IPS-18c (cell line): ENCODE results near the gene GJB3.
"Not testable (repeated sequence)": the region's sequence is repeated elsewhere in the genome, so short reads cannot be mapped to it uniquely, and the experiment has no call there.

Source experiments
- H3K4me3 ChIP-seq: 2 replicates; pipeline ENCODE4 v1.7.0; 2013; ENCODE audit warnings: low read depth, mild to moderate bottlenecking, low read length, moderate library complexity; ENCODE audit not compliant: insufficient read depth
- H3K9me3 ChIP-seq: one replicate; pipeline ENCODE4 v1.6.1; 2013; ENCODE audit warnings: mild to moderate bottlenecking, low read length, moderate library complexity; ENCODE audit not compliant: control insufficient read depth, insufficient read depth

GJB3 gene

GRCh38 chr1:34755961-34756360 lies 25.1 kb upstream of the GJB3 start:
- no peak overlapping the region for H3K4me3 ChIP-seq
- no peaks in the 10 kb centered on the region for H3K9me3 ChIP-seq

GRCh38 chr1:34757386-34757785 lies 23.6 kb upstream of the GJB3 start:
- no peaks in the 10 kb centered on the region for H3K9me3 ChIP-seq
- H3K4me3 ChIP-seq = no peak overlapping the region

GRCh38 chr1:34758751-34759150 lies 22.3 kb upstream of the GJB3 start:
- H3K9me3 ChIP-seq = no peaks in the 10 kb centered on the region
- no peak overlapping the region for H3K4me3 ChIP-seq

GRCh38 chr1:34759503-34760357 lies 21.3 kb upstream of the GJB3 start, which contains the start of gene GJB4:
TSS of gene GJB4 (plus strand) at chr1:34759740. CDS start at chr1:34761255, 1,515 bp downstream.
- Histone ChIP-seq H3K9me3 (no peaks in the 10 kb centered on the region), H3K4me3 (no peak within 1 kb of the TSS)

GRCh38 chr1:34761176-34761761 lies 19.7 kb upstream of the GJB3 start:
- Histone ChIP-seq H3K9me3 (no peaks in the 10 kb centered on the region), H3K4me3 (no peak overlapping the region)

- Histone ChIP-seq H3K9me3 (no peaks in the 10 kb centered on the region), H3K4me3 (no peak overlapping the region)
Observed at GRCh38 chr1:34761776-34762307, 19.2 kb upstream of the GJB3 start.

- H3K4me3 ChIP-seq = no peak overlapping the region
- no peaks in the 10 kb centered on the region for H3K9me3 ChIP-seq
Observed at GRCh38 chr1:34762474-34763141, 18.4 kb upstream of the GJB3 start.

GRCh38 chr1:34763142-34763781 lies 17.8 kb upstream of the GJB3 start:
- no peaks in the 10 kb centered on the region for H3K9me3 ChIP-seq
- no peak overlapping the region for H3K4me3 ChIP-seq

GRCh38 chr1:34768856-34769255 lies 12.2 kb upstream of the GJB3 start:
- Histone ChIP-seq H3K9me3 (no peaks in the 10 kb centered on the region), H3K4me3 (no peak overlapping the region)

- no peaks in the 10 kb centered on the region for H3K9me3 ChIP-seq
- H3K4me3 ChIP-seq = no peak overlapping the region
Observed at GRCh38 chr1:34770891-34771504, 10.0 kb upstream of the GJB3 start.

- Histone ChIP-seq H3K4me3 (no peak overlapping the region), H3K9me3 (no peaks in the 10 kb centered on the region)
Observed at GRCh38 chr1:34771573-34772371, 9.2 kb upstream of the GJB3 start.

- H3K4me3 ChIP-seq, H3K9me3 ChIP-seq: not testable (repeated sequence)
Observed at GRCh38 chr1:34773114-34773513, 7.9 kb upstream of the GJB3 start.

- no peak overlapping the region for H3K4me3 ChIP-seq
- H3K9me3 ChIP-seq = no peaks in the 10 kb centered on the region
Observed at GRCh38 chr1:34774957-34775356, 6.1 kb upstream of the GJB3 start.

GRCh38 chr1:34776911-34777310 lies 4.1 kb upstream of the GJB3 start:
- Histone ChIP-seq H3K9me3 (no peaks in the 10 kb centered on the region), H3K4me3 (no peak overlapping the region)

- no peaks in the 10 kb centered on the region for H3K9me3 ChIP-seq
- no peak overlapping the region for H3K4me3 ChIP-seq
Observed at GRCh38 chr1:34777519-34778321, 3.3 kb upstream of the GJB3 start.

- Histone ChIP-seq H3K9me3 (no peaks in the 10 kb centered on the region), H3K4me3 (no peak overlapping the region)
Observed at GRCh38 chr1:34778381-34778780, 2.6 kb upstream of the GJB3 start.
